Activated T-helper 2 cell treated with anti-CD3 and anti-CD28 coated beads, Interferon-gamma antibody, Interleukin-2, Interleukin-4, amounts not matched to agents 10 μg/mL and 5 μg/mL and 100 μg/mL, durations not matched to agents 14 hours and 24 hours and 36 hours (primary cell): Measurements from ENCODE around the gene ARRB1. TPM values are rescaled to one million over a fixed set of nuclear protein-coding genes. Genes with fewer than 3 reads are reported as not detected.

Experiments
- DNase-seq: peaks from one replicate; pipeline ENCODE4 v3.0.0; 2021; ENCODE audit warnings: low spot score
- H3K27ac Mint-ChIP-seq: one replicate; pipeline ENCODE4 v1.8.0; 2021; ENCODE audit warnings: mixed read lengths
- H3K27me3 Mint-ChIP-seq: one replicate; pipeline ENCODE4 v1.8.0; 2021; ENCODE audit warnings: low read depth, mixed read lengths
- H3K36me3 Mint-ChIP-seq: one replicate; pipeline ENCODE4 v1.8.0; 2021; ENCODE audit warnings: low read depth, mixed read lengths
- H3K4me1 Mint-ChIP-seq: one replicate; pipeline ENCODE4 v1.8.0; 2021; ENCODE audit warnings: low read depth, mixed read lengths
- H3K4me3 Mint-ChIP-seq: one replicate; pipeline ENCODE4 v1.8.0; 2021; ENCODE audit warnings: low read depth, mild to moderate bottlenecking, moderate library complexity, mixed read lengths
- H3K9me3 Mint-ChIP-seq: one replicate; pipeline ENCODE4 v1.8.0; 2021; ENCODE audit warnings: mixed read lengths
- intact Hi-C: fragments of 100-400 bp; cut with micrococcal nuclease; formaldehyde crosslinking; loops from one replicate; pipeline ENCODE4 v1.15.1; 2023
- total RNA-seq: library from RNA; stranded (reverse); gene quantifications from 2 replicates; pipeline ENCODE4 v1.2.3, GENCODE V29; 2022

ARRB1 gene
- total RNA-seq, 1 donor from 2014 or later: 19.3 TPM

GRCh38 chr11:75289511-75289760, 62.0 kb downstream of the ARRB1 start:
- Mint-ChIP-seq H3K9me3 (no peaks in the 10 kb centered on the region), H3K36me3 (no peaks in the 10 kb centered on the region), H3K27ac (no peak overlapping the region), H3K4me1 (no peaks in the 10 kb centered on the region), H3K27me3 (no peaks in the 10 kb centered on the region), H3K4me3 (no peak overlapping the region)
- intact Hi-C loops: no loop called here
- DNase-seq: no peak

- Mint-ChIP-seq H3K36me3 (no peaks in the 10 kb centered on the region), H3K9me3 (no peaks in the 10 kb centered on the region), H3K27ac (no peak overlapping the region), H3K27me3 (no peaks in the 10 kb centered on the region), H3K4me3 (no peak overlapping the region), H3K4me1 (no peaks in the 10 kb centered on the region)
- intact Hi-C loops: no loop called here
- no peak for DNase-seq
Observed at GRCh38 chr11:75287579-75287978, 63.9 kb downstream of the ARRB1 start.

GRCh38 chr11:75286826-75287465, 64.5 kb downstream of the ARRB1 start:
- Mint-ChIP-seq H3K27me3 (no peaks in the 10 kb centered on the region), H3K36me3 (no peaks in the 10 kb centered on the region), H3K9me3 (no peaks in the 10 kb centered on the region), H3K27ac (no peak overlapping the region), H3K4me3 (no peak overlapping the region), H3K4me1 (no peaks in the 10 kb centered on the region)
- intact Hi-C loops: no loop called here
- no peak for DNase-seq

- no peaks in the 10 kb centered on the region for H3K27me3 Mint-ChIP-seq
- DNase-seq: no peak
- H3K4me1 Mint-ChIP-seq: no peaks in the 10 kb centered on the region
- H3K9me3 Mint-ChIP-seq: no peaks in the 10 kb centered on the region
- intact Hi-C loops: no loop called here
- H3K27ac Mint-ChIP-seq: no peak overlapping the region
- no peak overlapping the region for H3K4me3 Mint-ChIP-seq
- H3K36me3 Mint-ChIP-seq: no peaks in the 10 kb centered on the region
Observed at GRCh38 chr11:75285776-75286360, 65.6 kb downstream of the ARRB1 start.

- H3K9me3 Mint-ChIP-seq: no peaks in the 10 kb centered on the region
- no peaks in the 10 kb centered on the region for H3K36me3 Mint-ChIP-seq
- H3K27me3 Mint-ChIP-seq: no peaks in the 10 kb centered on the region
- peaks cover 4% of the 10 kb centered on the region for H3K4me1 Mint-ChIP-seq
- intact Hi-C loops: no loop called here
- no peak for DNase-seq
- no peak overlapping the region for H3K27ac Mint-ChIP-seq
- H3K4me3 Mint-ChIP-seq: no peak overlapping the region
Observed at GRCh38 chr11:75283391-75283931, 68.0 kb downstream of the ARRB1 start.

- intact Hi-C loops: no loop called here
- Mint-ChIP-seq H3K36me3 (peaks cover 4% of the 10 kb centered on the region), H3K4me1 (peaks cover 7% of the 10 kb centered on the region), H3K27ac (no peak overlapping the region), H3K9me3 (no peaks in the 10 kb centered on the region), H3K27me3 (no peaks in the 10 kb centered on the region), H3K4me3 (no peak overlapping the region)
- DNase-seq: no peak
Observed at GRCh38 chr11:75281469-75282095, 69.9 kb downstream of the ARRB1 start.

GRCh38 chr11:75280770-75281468, 70.5 kb downstream of the ARRB1 start:
- Mint-ChIP-seq H3K27ac (no peak overlapping the region), H3K36me3 (peaks cover 4% of the 10 kb centered on the region), H3K9me3 (no peaks in the 10 kb centered on the region), H3K27me3 (no peaks in the 10 kb centered on the region), H3K4me1 (peaks cover 12% of the 10 kb centered on the region), H3K4me3 (no peak overlapping the region)
- intact Hi-C loops: loop anchor here (1.0 kb wide), 1 partner anchor 103 kb away; no protein-coding TSS in a partner anchor
- DNase-seq: no peak

- Mint-ChIP-seq H3K4me1 (peaks cover 18% of the 10 kb centered on the region), H3K36me3 (peaks cover 6% of the 10 kb centered on the region), H3K27me3 (no peaks in the 10 kb centered on the region), H3K4me3 (no peak overlapping the region), H3K9me3 (no peaks in the 10 kb centered on the region), H3K27ac (no peak overlapping the region)
- intact Hi-C loops: loop anchor here (1.0 kb wide), 1 partner anchor 104 kb away; no protein-coding TSS in a partner anchor
- peak; percentile 62 for DNase-seq
Observed at GRCh38 chr11:75280227-75280701, 71.2 kb downstream of the ARRB1 start.

DNA sequence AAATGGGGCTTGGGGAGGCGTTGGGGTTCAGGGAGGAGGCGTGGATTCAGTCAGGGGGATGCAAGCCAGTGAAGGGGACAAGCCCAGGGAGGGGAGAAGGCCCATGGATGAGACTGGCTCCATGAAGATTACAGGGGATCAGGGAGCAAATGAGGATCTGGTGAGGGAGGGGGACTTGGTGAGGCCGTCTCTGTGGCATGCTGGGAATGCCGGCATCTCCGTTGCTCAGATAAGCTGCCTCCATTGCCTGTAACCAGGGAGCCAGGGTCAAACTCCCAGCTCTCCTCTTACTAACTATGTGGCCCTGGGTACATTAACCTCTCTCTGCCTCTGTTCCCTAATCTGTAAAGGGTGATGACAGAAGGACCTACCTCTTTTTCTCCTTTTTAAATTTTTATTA, 72.2 kb downstream of the ARRB1 start:
- no peak overlapping the region for H3K27ac Mint-ChIP-seq
- no peak for DNase-seq
- intact Hi-C loops: loop anchor here (10.0 kb wide), 1 partner anchor 256 kb away; no protein-coding TSS in a partner anchor

GRCh38 chr11:75277991-75278790, 73.3 kb downstream of the ARRB1 start:
- Mint-ChIP-seq H3K36me3 (peaks cover 7% of the 10 kb centered on the region), H3K4me3 (no peak overlapping the region), H3K4me1 (peaks cover 24% of the 10 kb centered on the region), H3K27ac (no peak overlapping the region), H3K27me3 (no peaks in the 10 kb centered on the region), H3K9me3 (no peaks in the 10 kb centered on the region)
- no peak for DNase-seq
- intact Hi-C loops: loop anchor here (10.0 kb wide), 1 partner anchor 257 kb away; no protein-coding TSS in a partner anchor

More for the DNA sequence above, 72.2 kb downstream of the ARRB1 start:
- peaks cover 7% of the 10 kb centered on the region for H3K36me3 Mint-ChIP-seq
- H3K27me3 Mint-ChIP-seq: no peaks in the 10 kb centered on the region
- H3K9me3 Mint-ChIP-seq: no peaks in the 10 kb centered on the region
- H3K4me1 Mint-ChIP-seq: peaks cover 20% of the 10 kb centered on the region
- no peak overlapping the region for H3K4me3 Mint-ChIP-seq

- intact Hi-C loops: loop anchor here (10.0 kb wide), 1 partner anchor 257 kb away; no protein-coding TSS in a partner anchor
- Mint-ChIP-seq H3K27me3 (no peaks in the 10 kb centered on the region), H3K4me3 (no peak overlapping the region), H3K36me3 (peaks cover 7% of the 10 kb centered on the region), H3K4me1 (peaks cover 24% of the 10 kb centered on the region), H3K27ac (no peak overlapping the region), H3K9me3 (no peaks in the 10 kb centered on the region)
- no peak for DNase-seq
Observed at GRCh38 chr11:75277211-75277805, 74.2 kb downstream of the ARRB1 start.

- no peaks in the 10 kb centered on the region for H3K9me3 Mint-ChIP-seq
- DNase-seq: no peak
- no peak overlapping the region for H3K4me3 Mint-ChIP-seq
- peaks cover 7% of the 10 kb centered on the region for H3K36me3 Mint-ChIP-seq
- H3K4me1 Mint-ChIP-seq: peaks cover 24% of the 10 kb centered on the region
- intact Hi-C loops: loop anchor here (10.0 kb wide), 1 partner anchor 258 kb away; no protein-coding TSS in a partner anchor
- peak overlapping the region; percentile 93 for H3K27ac Mint-ChIP-seq
- H3K27me3 Mint-ChIP-seq: no peaks in the 10 kb centered on the region
Observed at GRCh38 chr11:75276686-75277085, 74.8 kb downstream of the ARRB1 start.
